Fibroblast of peridontal ligament (primary cell): ENCODE data around the gene HIVEP2.

Experiments
- DNase-seq: peaks from one replicate; pipeline ENCODE4 v3.0.0-alpha.2; 2010; ENCODE audit errors: extremely low read depth

Gene HIVEP2

DNA sequence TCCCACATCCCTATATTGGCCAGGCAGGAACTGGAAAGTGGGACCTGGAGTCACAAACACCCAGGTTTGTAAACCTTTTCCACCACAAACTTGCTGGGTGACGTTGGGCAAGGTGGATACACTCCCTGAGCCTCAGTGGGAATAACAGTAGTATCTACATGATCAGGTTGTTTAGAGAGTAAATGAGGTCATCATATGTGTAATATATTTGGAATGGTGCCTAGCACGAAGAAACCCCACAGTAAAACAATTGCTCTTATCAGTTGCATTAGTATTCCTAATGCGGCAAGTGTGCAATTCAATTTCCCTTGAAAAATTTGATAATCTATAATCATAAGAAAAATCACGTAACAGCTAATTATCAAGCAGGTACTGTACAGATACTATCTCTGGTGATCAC, 51.9 kb downstream of the HIVEP2 start:
- peak; percentile 35 for DNase-seq

DNA sequence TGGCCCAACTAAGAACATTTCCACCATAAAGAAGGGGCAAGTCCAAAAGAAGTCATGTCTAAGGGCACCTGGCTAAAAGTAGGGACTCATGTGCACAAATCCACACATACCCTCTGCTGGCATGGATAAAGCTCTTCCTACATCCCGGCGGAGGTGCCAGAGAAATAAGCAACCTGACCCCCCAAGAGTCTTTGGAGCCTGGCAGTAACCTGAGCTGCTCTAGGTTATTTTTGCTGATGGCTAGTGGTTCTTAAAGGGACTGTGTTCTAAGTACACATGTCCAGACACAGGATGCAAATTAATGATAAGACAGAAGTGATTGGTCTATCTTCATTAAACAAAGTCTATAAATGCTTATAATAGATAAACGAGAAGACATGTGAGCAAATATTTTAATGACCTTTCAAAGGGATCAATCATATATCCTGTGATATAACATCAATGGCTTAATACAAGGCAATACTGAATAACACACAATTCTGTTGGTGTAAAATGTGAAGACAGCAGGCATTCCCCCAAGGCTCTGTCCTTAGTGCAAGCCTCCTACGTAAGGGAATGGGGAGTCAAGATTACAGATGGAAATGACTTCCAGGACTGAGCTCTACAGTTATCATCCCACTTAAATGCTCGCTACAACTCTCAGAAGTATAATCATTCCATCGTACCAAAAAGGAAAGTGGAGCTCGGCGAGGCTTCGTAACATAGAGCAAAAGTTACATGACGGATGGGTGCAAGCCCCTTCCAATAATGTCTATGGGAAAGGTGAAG, 52.5 kb downstream of the HIVEP2 start:
- DNase-seq: no peak

DNA sequence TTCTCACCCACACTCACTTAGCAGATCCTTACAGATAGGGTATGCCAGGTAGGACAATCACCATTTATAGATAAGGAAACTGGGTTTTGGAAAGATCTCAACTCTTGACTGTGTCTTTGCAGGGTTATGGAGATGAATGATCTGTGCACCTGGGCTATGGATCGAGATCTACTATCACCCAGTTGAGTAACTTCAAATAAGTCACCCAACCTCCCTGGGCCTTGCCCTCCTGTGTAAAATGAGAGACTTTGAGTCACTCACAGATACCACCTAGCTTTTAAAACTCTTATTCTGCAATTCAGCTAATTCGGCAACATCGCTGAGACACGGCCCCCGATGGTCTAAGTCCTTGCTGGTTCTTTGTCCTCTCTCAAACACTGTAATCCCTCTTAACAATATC, 53.5 kb downstream of the HIVEP2 start:
- DNase-seq: no peak

DNA sequence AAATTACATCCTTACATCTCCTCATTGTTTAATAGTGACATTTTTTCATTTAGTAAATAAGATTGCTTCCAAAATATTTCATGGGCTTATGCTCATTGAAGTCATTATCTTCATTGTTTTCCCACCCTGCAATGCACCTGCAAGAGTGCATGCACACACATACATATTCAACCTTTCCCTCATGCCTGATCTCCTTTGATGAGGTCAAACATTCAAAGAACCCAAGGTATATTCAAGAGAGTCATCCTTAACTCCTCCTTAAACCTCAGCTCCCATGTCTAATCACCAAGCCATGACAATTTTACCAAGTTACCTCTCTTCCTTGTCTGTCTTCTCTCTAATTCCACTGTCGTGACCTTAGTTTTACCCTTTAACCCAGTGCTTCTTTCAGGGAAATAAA, 56.5 kb downstream of the HIVEP2 start:
- no peak for DNase-seq

DNA sequence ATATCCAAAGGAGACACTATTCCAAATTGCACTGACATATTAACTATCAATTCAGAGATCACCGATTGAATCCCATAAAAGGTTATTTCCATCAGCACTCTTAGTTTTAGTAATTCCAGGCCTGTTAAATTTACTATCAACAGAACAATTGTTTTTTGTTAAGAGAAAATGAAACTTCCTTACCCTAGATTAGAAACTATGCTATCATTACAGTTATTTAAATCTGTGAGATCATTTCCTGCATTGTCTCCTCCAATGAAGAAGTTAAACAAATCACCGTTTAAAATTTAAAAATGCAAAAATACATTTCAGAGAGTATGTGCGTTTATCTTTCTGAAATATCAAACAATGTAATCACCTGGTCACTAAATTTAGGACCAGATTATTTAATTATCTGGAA, 57.5 kb downstream of the HIVEP2 start:
- DNase-seq: no peak

DNA sequence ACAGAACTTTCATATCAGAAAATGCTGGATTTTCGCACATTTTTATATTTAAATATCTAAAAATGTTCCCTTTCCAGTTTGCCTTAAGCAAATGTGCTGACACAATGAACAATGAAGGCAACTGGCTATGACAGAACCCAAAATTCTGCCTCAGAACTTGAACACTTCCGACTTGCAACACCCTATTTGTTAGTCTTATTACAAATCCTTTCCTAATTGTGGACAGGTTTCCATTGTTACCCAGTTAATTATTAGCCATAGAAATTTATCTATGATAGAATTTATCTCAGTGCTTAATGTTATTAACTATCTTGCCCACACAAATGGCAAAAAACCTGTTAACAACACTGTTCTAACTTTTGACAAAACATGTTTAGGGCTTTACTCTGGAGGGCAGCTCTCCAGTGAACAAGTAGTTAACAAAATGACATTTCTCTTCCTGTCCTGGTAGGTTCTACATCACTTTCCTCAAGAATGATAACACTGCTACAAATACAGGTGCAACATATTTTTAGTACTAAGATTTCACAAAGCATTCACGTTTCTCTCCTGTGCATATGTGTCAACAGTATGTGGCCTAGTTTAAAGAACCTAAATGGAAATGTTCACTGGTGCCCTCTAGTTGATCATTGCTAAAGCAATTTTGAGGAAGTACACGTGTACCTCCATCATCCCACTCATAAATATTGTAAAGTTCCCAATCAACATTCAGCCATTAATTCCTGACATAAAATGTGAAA, 58.4 kb downstream of the HIVEP2 start:
- DNase-seq: peak; percentile 73

DNA sequence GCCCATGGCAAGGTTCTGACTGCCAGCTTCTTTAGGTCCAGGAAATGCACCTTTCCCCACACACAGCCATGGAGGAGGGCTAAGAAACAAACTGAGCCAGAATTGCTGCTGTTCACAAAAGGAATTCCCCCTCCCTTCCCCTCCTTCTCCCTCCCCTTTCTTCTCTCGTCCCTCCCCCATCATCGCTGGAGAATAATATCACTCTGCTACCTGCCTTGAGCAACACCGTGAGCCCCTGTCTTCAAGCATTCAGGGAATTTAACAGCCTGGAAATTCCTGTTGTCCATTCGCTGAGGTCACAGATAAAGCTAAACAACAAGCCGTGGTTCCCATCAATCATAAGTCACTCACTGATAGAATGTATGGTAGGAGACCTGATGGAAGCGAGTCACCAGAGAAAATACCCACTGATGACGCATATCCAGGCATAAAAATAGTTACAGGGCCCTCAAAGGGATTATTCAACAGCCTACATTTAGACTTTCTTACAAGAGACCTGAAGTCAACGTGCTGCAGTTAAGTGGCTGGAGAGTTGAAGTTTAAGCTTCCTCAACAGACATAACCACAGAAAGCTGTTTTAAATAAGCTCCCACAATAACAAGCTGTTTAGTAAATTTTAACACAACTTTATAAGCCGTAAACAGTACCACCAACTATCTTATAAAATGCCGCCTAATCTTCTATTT, 59.7 kb downstream of the HIVEP2 start:
- peak; percentile 96 for DNase-seq

DNA sequence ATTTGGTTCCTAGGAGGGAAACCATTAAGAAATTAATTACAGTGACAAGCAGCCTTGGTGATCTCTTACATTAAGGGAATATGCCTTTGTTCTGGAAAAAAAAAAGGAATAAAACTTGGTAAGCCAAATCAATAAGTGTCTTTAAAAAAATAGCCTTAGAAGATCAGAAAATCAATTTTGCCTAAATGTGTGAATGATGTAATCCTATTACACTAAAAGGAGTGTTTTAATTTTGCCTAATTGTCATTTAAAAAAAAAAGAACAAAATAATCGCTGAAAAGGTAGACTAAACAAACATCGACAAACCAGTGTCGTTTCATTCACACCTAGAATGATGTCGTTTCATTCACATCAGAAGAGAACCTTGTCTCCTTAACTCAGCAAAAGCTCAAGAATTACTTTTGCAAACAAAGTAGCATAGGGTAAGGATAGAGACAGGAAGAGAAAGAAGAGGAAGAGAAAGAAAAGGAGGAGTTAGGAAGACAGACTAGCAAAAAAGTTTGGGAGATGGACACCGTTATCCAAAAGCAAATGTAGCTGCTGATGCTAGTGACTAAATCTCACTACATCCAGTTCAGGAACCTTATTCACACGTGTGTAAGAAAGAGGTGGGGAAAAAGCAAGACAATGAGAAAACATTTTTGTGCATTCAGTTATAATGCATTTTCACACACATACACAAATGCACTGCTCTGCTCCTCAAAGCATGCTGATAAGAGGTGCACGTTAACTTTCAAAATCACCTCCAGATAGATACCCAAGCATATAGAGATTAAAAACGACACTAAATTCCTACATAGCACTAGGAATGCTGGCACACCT, 60.6 kb downstream of the HIVEP2 start:
- peak; percentile 39 for DNase-seq

DNA sequence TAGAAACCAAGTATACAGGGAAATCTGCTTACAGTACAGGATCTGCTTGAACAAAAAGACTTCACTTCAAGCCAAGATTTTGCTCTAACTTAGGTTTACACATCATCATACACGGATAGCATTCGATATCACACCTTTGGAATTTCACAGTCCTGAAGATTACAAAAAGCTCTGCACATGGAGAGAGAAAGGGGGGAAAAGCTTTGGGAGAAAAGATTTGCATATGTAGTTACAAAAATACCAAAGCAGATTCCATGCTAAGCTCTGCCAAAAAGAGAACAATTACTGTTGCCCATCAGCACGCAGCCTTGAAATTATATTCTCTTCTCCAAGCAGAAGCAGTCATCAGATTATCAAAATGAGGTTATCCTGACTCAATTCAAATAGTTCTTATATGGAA, 62.0 kb downstream of the HIVEP2 start:
- DNase-seq: peak; percentile 88

DNA sequence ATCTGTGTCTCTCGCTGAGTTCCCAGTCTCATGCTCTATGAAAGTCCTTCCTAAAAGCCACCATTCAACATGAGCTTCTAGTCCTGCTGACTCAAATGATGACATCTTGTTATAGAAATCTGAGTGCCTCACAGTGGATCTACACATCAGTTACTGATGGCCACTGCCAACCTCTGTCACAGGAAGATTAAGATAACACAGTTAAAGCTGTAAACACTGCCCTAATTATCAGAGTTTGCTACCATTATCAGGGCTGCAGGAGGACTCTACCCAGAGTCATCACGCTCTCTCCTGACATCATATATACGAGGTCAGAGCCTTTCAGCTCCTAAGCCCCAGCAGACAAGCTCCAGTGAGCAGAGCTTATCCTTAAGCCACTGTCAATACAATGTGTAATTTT, 63.2 kb downstream of the HIVEP2 start:
- DNase-seq: no peak

DNA sequence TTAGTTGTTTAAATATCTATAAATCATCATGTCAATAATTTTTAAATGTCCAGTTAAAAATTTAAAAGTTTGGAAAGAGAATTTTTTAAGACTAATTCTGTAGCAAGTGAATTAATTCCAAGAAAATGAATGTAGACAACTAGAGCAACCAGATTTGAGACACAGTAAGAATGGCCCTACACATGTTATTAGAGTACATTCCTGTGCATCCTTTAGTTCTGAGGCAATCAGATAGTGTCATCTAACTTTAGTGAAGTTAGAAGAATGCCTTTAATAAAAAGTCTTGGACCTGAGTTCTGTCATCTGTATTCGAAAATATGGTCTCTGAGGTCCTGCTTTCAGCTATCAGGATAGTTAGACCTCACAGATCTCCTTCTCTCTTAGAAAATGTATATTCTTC, 63.7 kb downstream of the HIVEP2 start:
- no peak for DNase-seq

DNA sequence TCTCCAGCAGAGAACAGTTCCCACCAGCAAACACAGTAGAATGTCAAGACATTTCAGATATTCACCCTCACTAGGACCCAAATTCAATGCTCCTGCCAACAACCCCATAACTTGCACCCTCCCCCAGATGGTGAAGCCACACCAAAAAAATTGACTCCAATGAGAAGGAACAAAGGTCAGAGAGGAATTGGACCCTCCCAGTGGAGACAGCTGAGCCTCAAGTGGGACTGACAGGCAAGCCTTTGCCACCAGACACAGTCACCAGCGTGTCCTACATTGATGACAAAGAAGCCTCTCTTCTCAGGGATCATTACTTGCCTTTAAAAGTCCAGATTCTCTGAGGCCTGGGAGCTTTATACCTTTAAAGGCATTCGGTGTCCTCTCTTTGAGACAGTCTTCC, 64.8 kb downstream of the HIVEP2 start:
- no peak for DNase-seq

DNA sequence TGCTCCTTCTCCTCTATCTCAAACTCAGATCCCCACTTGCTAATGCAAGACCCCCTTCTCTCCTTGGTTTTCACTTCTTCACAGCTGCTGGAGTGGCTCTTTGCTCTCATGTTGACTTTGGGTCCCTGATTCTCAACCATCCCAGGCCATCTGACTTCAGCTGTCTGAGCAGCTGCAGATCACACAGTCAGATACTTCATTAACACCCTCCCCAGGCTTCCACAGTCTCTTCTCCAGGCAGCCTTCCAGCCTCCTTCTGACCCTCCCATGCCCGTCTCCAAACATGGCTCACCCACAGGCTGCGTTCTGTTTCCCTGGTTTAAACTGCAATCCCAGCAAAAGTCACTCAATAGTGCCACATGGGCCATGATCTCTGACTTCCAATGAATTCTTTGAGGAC, 65.4 kb downstream of the HIVEP2 start:
- DNase-seq: no peak

DNA sequence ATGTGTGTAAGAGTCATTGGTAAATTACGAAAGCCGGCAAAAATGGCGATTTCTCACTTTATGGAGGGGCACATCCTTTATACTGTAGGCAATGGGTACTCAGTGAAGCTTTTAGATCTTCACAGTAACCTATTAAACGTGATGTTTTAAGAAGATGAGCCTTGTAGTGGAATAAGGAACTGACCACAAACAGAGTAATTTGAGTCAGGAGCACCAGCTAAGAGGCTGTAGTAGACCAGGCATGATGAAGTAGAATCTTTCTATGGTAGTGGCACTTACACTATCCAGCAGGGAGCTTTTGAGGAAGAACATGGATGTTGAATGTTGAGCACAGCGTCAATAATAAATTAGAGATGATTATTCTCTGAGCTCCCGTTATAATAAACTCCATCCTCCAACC, 65.9 kb downstream of the HIVEP2 start:
- DNase-seq: no peak

DNA sequence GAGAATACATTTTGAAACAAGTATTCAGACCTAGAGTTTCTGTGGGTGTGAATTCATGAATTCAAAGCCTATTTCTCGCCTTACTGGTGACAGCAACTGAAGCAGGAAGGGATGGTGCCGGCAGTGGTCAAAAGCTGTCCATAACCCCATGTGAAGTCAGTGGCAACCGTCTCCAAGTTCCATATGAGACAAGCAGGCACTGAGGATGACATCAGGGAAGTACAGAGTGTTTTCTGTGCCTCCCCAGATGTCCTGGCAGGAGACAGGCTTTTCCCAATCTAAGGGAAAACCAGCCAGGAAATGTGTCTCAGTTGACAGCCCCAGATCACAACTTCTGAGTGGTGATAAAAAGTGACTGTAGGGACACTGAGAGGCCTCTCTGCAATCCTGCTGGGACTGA, 66.6 kb downstream of the HIVEP2 start:
- DNase-seq: no peak

DNA sequence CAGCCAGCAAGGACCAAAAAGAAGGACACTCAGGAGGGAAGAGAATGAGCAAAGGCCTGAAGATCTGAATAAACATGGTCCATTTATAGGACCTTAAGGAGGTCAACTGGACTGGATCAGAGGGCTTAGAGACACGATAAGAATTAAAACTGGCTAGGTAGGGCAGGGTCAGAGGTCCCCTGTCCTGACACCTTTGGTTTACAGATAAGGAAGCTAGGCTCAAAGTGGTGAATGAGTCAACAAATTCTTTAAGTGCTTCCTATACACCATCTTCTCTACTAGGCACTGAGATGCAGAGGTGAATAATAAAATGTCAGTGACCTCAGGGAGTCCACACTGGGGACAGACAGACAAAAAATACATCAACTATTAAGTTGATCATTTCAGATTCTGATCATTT, 70.3 kb downstream of the HIVEP2 start:
- no peak for DNase-seq

DNA sequence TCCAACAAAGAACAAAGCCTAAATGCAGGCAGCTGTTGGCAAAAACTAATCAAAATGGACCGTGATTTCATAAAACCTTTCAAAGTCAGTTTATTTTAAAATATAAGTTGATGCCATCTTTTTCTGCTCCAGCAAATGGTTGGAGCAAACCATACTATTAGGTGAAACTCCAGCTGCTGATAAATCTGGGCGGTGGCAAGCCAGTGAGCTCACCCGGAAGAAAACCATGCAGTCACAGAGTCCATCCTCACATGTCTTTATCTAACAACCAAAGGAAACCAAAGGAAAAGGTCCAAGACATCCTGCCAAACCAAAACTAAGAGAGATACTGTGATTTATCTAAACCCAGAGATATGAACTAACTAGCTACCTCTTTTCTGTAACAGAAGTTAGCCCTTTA, 72.6 kb downstream of the HIVEP2 start:
- peak; percentile 32 for DNase-seq

DNA sequence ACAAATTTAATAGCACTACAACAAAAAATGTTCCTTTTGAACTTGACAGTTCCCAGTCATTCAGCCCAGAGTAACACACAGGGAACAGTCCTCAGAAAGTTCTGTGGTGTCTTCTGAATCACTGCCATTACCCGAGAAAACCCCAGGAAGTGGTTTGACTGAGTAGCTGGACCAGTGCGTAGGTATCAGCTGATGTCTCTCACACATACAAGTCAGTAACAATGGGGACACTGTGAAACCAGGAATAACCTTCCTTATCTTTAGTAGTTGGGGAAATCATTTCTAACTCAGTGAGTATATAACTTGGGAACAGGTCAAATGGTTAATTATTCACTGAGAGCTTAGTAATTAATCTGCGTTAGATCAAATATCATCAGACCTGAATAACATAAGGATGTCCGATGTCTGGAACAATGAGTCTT, 73.1 kb downstream of the HIVEP2 start:
- DNase-seq: peak; percentile 79

DNA sequence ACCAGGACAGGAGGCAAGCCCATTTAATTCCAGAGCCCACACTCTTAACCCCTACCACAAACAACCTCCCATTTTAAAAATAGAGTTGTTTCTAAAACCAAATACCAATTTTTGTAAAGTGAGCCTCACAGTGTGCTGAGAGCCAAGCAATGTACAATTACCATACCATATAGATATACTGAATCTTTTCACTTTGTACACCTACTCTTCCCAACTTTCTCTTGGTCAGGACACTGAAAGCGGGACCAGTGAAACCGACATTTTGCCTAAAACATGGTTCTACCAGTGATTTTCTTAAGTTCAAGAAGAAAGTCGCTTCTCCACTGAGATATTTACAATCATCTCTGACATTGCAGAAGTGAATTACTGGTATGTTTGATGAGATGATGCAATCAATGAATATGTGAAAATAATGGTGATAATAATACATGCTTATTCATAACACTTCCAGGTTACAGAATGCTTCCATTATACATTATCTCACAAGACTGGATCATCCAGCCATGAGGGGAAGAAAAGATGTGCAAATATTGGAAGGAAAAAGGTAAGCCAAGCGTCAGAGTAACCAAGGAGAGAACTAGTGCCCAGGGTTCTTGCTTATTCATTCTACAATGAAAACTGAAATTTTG, 74.1 kb downstream of the HIVEP2 start:
- no peak for DNase-seq

DNA sequence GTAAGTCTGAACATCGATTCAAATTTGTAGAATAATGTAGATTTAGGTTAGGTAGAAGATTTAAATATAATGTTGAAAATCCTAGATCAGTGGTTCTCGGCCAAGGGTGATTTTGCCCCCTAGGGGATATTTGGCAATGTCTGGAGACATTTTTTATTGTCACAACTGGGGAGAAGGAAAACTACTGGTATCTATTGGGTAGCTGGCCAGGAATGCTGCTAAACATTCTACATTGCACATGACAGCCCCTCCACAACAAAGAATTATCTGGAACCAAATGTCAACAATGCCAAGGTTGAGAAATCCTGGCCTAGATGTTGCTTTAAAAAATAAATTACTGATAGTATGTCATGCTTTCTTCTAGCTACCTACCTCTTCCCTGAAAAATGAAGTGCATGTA, 76.1 kb downstream of the HIVEP2 start:
- no peak for DNase-seq

DNA sequence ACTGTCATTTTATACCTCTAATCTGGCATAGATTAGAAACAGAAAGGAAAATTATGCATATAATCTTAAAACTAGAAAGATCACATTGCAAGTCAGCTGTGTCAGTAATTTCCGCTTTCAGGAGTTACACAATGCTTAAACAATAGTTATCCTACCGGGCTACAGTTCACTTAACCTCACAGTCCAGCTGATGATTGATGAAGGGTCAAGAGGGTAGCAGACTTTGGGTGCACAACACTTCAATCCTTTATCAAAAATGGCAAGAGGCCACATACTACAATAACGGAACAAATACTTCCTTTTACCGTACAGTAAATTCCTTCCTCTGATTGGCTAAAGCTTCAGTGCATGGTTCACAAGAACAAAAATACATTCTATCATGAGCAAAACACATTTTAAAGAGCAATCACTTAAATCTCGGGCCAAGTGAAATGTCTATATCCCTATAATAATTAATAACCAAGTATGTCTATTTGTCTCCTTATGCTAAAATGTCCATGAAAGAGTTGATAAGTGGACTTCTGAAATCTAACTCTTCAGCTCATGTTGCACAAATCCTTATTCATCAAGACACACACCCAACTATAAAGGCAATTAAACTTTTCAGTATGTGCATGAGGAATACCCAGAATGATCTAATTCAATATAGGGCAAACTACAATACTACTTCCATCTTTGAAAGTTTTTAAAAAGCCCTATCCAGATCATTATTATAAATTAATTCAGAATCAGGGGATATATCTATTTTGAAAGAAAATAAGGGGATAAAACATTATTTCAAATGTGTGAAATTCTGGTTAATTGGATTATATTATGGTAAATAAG, 76.8 kb downstream of the HIVEP2 start:
- DNase-seq: no peak
